Body of pancreas (tissue), 4 donors: ENCODE data around the gene SMIM17. TPM values are rescaled to one million over a fixed set of nuclear protein-coding genes. Genes with fewer than 3 reads are reported as not detected.

Experiments
- ATAC-seq: fragments of 150-250 bp; one replicate; pipeline ENCODE4 v1.9.1; 2016
- DNase-seq, 4 donors: peaks; one replicate each; pipeline ENCODE4 v3.0.0-alpha.2; 2019
- H3K27ac ChIP-seq, 4 donors: fragments of 200-600 bp; sonication (generic); 1 replicate in 3 of 4; 2 replicates in 1 of 4; pipeline versions ENCODE4 v1.5.1 to v1.6.1; 2016 to 2019; ENCODE audit warnings: mild to moderate bottlenecking in 1 of 4, mixed read lengths in 1 of 4, moderate library complexity in 1 of 4
- H3K27me3 ChIP-seq, 2 donors: fragments of 200-600 bp; sonication (generic); one replicate each; pipeline ENCODE4 v1.6.0; 2016; ENCODE audit warnings: mild to moderate bottlenecking in 1 of 2
- H3K36me3 ChIP-seq, 2 donors: fragments of 200-600 bp; sonication (generic); replicated peaks in 1 of 2; 2 replicates each; pipeline ENCODE4 v1.5.1; 2016; ENCODE audit warnings: low read depth in 2 of 2; ENCODE audit not compliant: insufficient read depth in 1 of 2
- H3K4me1 ChIP-seq: fragments of 200-600 bp; sonication (generic); one replicate; pipeline ENCODE4 v1.6.0; 2016
- H3K4me3 ChIP-seq, 2 donors: fragments of 200-600 bp; sonication (generic); 1 replicate in 1 of 2; 2 replicates in 1 of 2; pipeline ENCODE4 v1.5.1; 2016 to 2019
- H3K9me3 ChIP-seq, 3 donors: fragments of 200-600 bp; sonication (generic); 1 replicate in 2 of 3; 2 replicates in 1 of 3; pipeline ENCODE4 v1.5.1; 2016
- POLR2A ChIP-seq, 3 donors: fragments of 450-650 bp; IDR thresholded peaks; one replicate each; pipeline ENCODE4 v1.6.1; 2016; ENCODE audit warnings: antibody characterized with exemption in 3 of 3, mild to moderate bottlenecking in 2 of 3
- WGBS, 2 donors: methylation state at CpG; one replicate each; pipeline ENCODE4 v1.1.5; 2017; 5-methylcytosine and 5-hydroxymethylcytosine counted together
- intact Hi-C: fragments of 100-400 bp; cut with DNase I; formaldehyde crosslinking; loops from one replicate; pipeline ENCODE4 v1.15.1; 2023
- total RNA-seq, 2 donors: library from RNA; depleted of rRNA; stranded (reverse); fragments of >200 nt; gene quantifications; one replicate each; pipeline ENCODE4 v1.1.0, GENCODE V29; 2016
- TF ChIP-seq, protein P1 (sequence below), 7 experiments: fragments of 450-650 bp in 4 of 7; fragments of 200-600 bp in 3 of 7; sonication (generic) in 3 of 7; IDR thresholded peaks; one replicate each; pipeline ENCODE4 v1.5.1; 2016 to 2019; ENCODE audit warnings: antibody characterized with exemption in 7 of 7

SMIM17 gene
- total RNA-seq, 2 donors from 2014 or later, result not detected

- WGBS, 2 donors, result 56% methylated on average over 8 of the region's 8 CpGs
- DNase-seq (peak in 2 of 4 donors; percentile 30 to 34), ATAC-seq (no peak)
- intact Hi-C loops, result no loop called here
- Histone ChIP-seq H3K27ac (no peak overlapping the region), H3K4me1 (no peaks in the 10 kb centered on the region), H3K4me3 (no peak overlapping the region), H3K27me3 (no peaks in the 10 kb centered on the region), H3K36me3 (no peaks in the 10 kb centered on the region), H3K9me3 (no peaks in the 10 kb centered on the region)
- TF ChIP-seq, protein P1, sequence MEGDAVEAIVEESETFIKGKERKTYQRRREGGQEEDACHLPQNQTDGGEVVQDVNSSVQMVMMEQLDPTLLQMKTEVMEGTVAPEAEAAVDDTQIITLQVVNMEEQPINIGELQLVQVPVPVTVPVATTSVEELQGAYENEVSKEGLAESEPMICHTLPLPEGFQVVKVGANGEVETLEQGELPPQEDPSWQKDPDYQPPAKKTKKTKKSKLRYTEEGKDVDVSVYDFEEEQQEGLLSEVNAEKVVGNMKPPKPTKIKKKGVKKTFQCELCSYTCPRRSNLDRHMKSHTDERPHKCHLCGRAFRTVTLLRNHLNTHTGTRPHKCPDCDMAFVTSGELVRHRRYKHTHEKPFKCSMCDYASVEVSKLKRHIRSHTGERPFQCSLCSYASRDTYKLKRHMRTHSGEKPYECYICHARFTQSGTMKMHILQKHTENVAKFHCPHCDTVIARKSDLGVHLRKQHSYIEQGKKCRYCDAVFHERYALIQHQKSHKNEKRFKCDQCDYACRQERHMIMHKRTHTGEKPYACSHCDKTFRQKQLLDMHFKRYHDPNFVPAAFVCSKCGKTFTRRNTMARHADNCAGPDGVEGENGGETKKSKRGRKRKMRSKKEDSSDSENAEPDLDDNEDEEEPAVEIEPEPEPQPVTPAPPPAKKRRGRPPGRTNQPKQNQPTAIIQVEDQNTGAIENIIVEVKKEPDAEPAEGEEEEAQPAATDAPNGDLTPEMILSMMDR (IDR thresholded peaks at IDR 0.05), result no peak
- TF ChIP-seq POLR2A (IDR thresholded peaks at IDR 0.05), result no peak
These were observed 49.4 kb downstream of the SMIM17 start for GRCh38 chr19:56692206-56692895.

- TF ChIP-seq, protein P1 (IDR thresholded peaks at IDR 0.05), result no peak
- no peak for TF ChIP-seq POLR2A (IDR thresholded peaks at IDR 0.05)
- Histone ChIP-seq H3K27ac (no peak overlapping the region), H3K4me3 (no peak overlapping the region), H3K36me3 (no peaks in the 10 kb centered on the region), H3K9me3 (no peaks in the 10 kb centered on the region), H3K4me1 (no peaks in the 10 kb centered on the region), H3K27me3 (no peaks in the 10 kb centered on the region)
- WGBS, 2 donors, result 61 to 76% methylated on average over 3 of the region's 3 CpGs
- DNase-seq (no peak), ATAC-seq (no peak)
- intact Hi-C loops, result no loop called here
These were observed 56.6 kb downstream of the SMIM17 start for GRCh38 chr19:56699552-56699951.

DNA sequence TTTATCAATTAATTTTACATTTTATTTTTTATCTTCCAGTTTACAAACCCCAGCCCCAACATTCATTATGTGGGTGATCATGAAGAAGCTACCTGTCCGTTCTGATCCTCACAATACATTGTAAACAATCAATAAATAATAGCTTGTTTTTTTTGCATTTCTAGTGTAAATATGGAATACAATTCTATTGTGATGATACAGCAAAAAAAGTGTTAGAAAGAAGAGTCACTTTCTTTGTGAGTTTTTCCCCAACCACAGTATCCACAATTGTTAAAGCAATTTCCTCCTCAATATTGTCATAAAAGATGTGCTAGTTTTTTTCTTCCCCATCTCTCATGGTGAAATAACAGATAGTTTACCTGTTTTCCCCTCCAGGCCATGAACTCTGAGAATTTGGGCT, 58.9 kb downstream of the SMIM17 start:
- no peaks in the 10 kb centered on the region for H3K4me1 ChIP-seq
- 36 to 41% methylated on average over 1 of the region's 1 CpG for WGBS, 2 donors
- H3K4me3 ChIP-seq, result no peak overlapping the region
- no peak overlapping the region for H3K27ac ChIP-seq
- intact Hi-C loops, result no loop called here
- DNase-seq (no peak), ATAC-seq (no peak)
- H3K9me3 ChIP-seq, result no peaks in the 10 kb centered on the region
- TF ChIP-seq, protein P1 (IDR thresholded peaks at IDR 0.05), result no peak
- TF ChIP-seq POLR2A (IDR thresholded peaks at IDR 0.05), result no peak
- H3K36me3 ChIP-seq, result no peaks in the 10 kb centered on the region
- H3K27me3 ChIP-seq, result no peaks in the 10 kb centered on the region

GRCh38 chr19:56705939-56706338, 63.0 kb downstream of the SMIM17 start:
- no peaks in the 10 kb centered on the region for H3K36me3 ChIP-seq
- no peak for DNase-seq
- no peak for TF ChIP-seq POLR2A (IDR thresholded peaks at IDR 0.05)
- TF ChIP-seq, protein P1 (IDR thresholded peaks at IDR 0.05), result no peak
- ATAC-seq, result no peak
- H3K4me1 ChIP-seq, result no peaks in the 10 kb centered on the region
- H3K4me3 ChIP-seq, result no peak overlapping the region
- intact Hi-C loops, result no loop called here
- WGBS, 2 donors, result 45 to 59% methylated on average over 1 of the region's 1 CpG
- no peaks in the 10 kb centered on the region for H3K9me3 ChIP-seq
- H3K27me3 ChIP-seq, result no peaks in the 10 kb centered on the region
- no peak overlapping the region for H3K27ac ChIP-seq

Other genes with a start within 250 kb of the SMIM17 start
- 1 to 10 TPM; 2.0 to 2.3 TPM for gene ZNF582, start 249.6 kb upstream of the SMIM17 start, total RNA-seq
- 1 to 10 TPM; 2.6 to 3.6 TPM for gene ZNF583, start 238.8 kb upstream of the SMIM17 start, total RNA-seq
- gene ZNF667, start 165.8 kb upstream of the SMIM17 start, total RNA-seq, result 1 to 10 TPM; 1.3 to 2.0 TPM
- gene ZNF471, start 135.3 kb upstream of the SMIM17 start, total RNA-seq, result 1 to 10 TPM; 1.6 to 4.2 TPM
- 1 to 10 TPM; 3.3 to 5.2 TPM for gene ZFP28, start 104.2 kb upstream of the SMIM17 start, total RNA-seq
- 1 to 10 TPM; 1.3 to 3.1 TPM for gene ZNF470, start 75.7 kb upstream of the SMIM17 start, total RNA-seq
- gene ZNF71, start 47.9 kb upstream of the SMIM17 start, total RNA-seq, result 1 to 10 TPM; 4.9 to 7.0 TPM
- 1 to 10 TPM; 4.0 to 4.2 TPM for gene ZNF835, start 28.6 kb downstream of the SMIM17 start, total RNA-seq
- gene PEG3, start 197.6 kb downstream of the SMIM17 start, total RNA-seq, result 1 to 10 TPM; 3.1 to 5.9 TPM
- 1 to 10 TPM in 1 of 2 donors, not detected in 1; 1.6 TPM for gene ZIM2, start 197.6 kb downstream of the SMIM17 start, total RNA-seq